K562 (cell line): Measurements from ENCODE around the gene FHIT. TPM values are rescaled to one million over a fixed set of nuclear protein-coding genes. Genes with fewer than 3 reads are reported as not detected.

ENCODE experiments used
- ATAC-seq: fragments of 200-7000 bp; cut with Tn5 transposase; 3 replicates; pipeline ENCODE4 v1.9.1; 2020; ENCODE audit warnings: moderate library complexity
- BruUV-seq: library from RNA; stranded (reverse); fragments of 400-500 nt; replicated peaks from 2 replicates; lab custom pipeline; 2021; lab: Mats Ljungman, UMichigan
- CTCF ChIA-PET: fragments of 300-600 bp; formaldehyde crosslinking; extraction: SDS; loops from one replicate; lab custom pipeline; 2021; ENCODE audit warnings: low intra/inter-chr PET ratio; lab: Yijun Ruan, JAX
- POLR2A ChIA-PET: fragments of 300-600, 350-650 bp; sonication (Branson Sonifier 250); formaldehyde crosslinking; extraction: SDS; loops from one replicate; lab custom pipeline; 2021; ENCODE audit warnings: antibody characterized with exemption, inconsistent platforms; lab: Yijun Ruan, JAX
- DNase-seq, 4 experiments: peaks; one replicate each; pipeline versions ENCODE4 v3.0.0 to v3.0.0-alpha.2; 2011 to 2018; ENCODE audit warnings: low spot score in 3 of 4, mixed read lengths in 3 of 4; ENCODE audit errors: extremely low read depth in 1 of 4
- FAIRE-seq: peaks from 2 replicates; lab custom pipeline; 2011; peaks lifted over from hg19 to GRCh38; lab: Jason Lieb, UNC
- H2AFZ ChIP-seq: 2 replicates; pipeline ENCODE4 v1.6.0; 2011; ENCODE audit warnings: low read depth, low read length, control low read depth, inconsistent platforms
- H3K27ac ChIP-seq: fragments of 200-600 bp; 3 replicates; pipeline ENCODE4 v1.8.0; 2011; ENCODE audit warnings: low read depth, mild to moderate bottlenecking, control low read depth, inconsistent platforms, low read length, moderate library complexity, mixed read lengths; ENCODE audit errors: extremely low read depth
- H3K27me3 ChIP-seq, 2 experiments: fragments of 300-600 bp in 1 of 2; 2 replicates in 1 of 2; 3 replicates in 1 of 2; pipeline versions ENCODE4 v1.6.0 to v1.8.0; 2011; ENCODE audit warnings: inconsistent platforms in 2 of 2, low read length in 2 of 2, mild to moderate bottlenecking in 1 of 2, mixed read lengths in 1 of 2, moderate library complexity in 1 of 2; ENCODE audit not compliant: control insufficient read depth in 2 of 2, insufficient read depth in 2 of 2
- H3K36me3 ChIP-seq: fragments of 300-600 bp; 3 replicates; pipeline ENCODE4 v1.8.0; 2011; ENCODE audit warnings: mild to moderate bottlenecking, low read length, inconsistent platforms; ENCODE audit not compliant: control insufficient read depth, insufficient read depth
- H3K4me1 ChIP-seq, 2 experiments: fragments of 200-600 bp in 1 of 2; replicated peaks in 1 of 2; 2 replicates in 1 of 2; 3 replicates in 1 of 2; pipeline versions ENCODE4 v1.5.1 to v1.8.0; 2011; ENCODE audit warnings: inconsistent platforms in 2 of 2, low read length in 2 of 2, mild to moderate bottlenecking in 1 of 2, mixed read lengths in 1 of 2, moderate library complexity in 1 of 2; ENCODE audit not compliant: control insufficient read depth in 2 of 2, insufficient read depth in 2 of 2
- H3K4me2 ChIP-seq: 2 replicates; pipeline ENCODE4 v1.6.1; 2011; ENCODE audit warnings: low read length, control low read depth, inconsistent platforms, mixed read lengths; ENCODE audit not compliant: insufficient read depth
- H3K4me3 ChIP-seq: fragments of 200-600 bp; sonication (generic), shearing (Covaris generic); 2 replicates; pipeline ENCODE4 v1.5.1; 2016; ENCODE audit warnings: control low read depth, inconsistent platforms
- H3K79me2 ChIP-seq: fragments of 200-600 bp; 3 replicates; pipeline ENCODE4 v1.8.0; 2011; ENCODE audit warnings: low read length, inconsistent platforms; ENCODE audit not compliant: control insufficient read depth, insufficient read depth
- H3K9ac ChIP-seq, 2 experiments: 2 replicates each; pipeline versions ENCODE4 v1.6.0 to v1.6.1; 2011; ENCODE audit warnings: low read depth in 2 of 2, low read length in 2 of 2, control low read depth in 1 of 2, inconsistent platforms in 1 of 2, mild to moderate bottlenecking in 1 of 2, mixed read lengths in 1 of 2; ENCODE audit not compliant: insufficient read depth in 1 of 2
- H3K9me1 ChIP-seq: one replicate; pipeline ENCODE4 v1.6.0; 2011; ENCODE audit warnings: inconsistent platforms, mild to moderate bottlenecking, low read length, moderate library complexity; ENCODE audit not compliant: control insufficient read depth, insufficient read depth
- H3K9me3 ChIP-seq: replicated peaks from 2 replicates; pipeline ENCODE4 v1.5.1; 2011; ENCODE audit warnings: low read depth, low read length, inconsistent platforms; ENCODE audit not compliant: control insufficient read depth, insufficient read depth
- H4K20me1 ChIP-seq: replicated peaks from 2 replicates; pipeline ENCODE4 v1.6.1; 2011; ENCODE audit warnings: low read length, inconsistent platforms, mixed read lengths; ENCODE audit not compliant: control insufficient read depth, insufficient read depth
- C11orf30 ChIP-seq: fragments of 450-650 bp; IDR thresholded peaks from 2 replicates; pipeline ENCODE4 v1.6.1; 2016; ENCODE audit warnings: low read depth, mild to moderate bottlenecking
- KLF13 ChIP-seq: fragments of 450-650 bp; IDR thresholded peaks from 2 replicates; pipeline ENCODE4 v1.6.1; 2016; ENCODE audit warnings: missing genetic modification characterization, low read depth, mild to moderate bottlenecking, missing compliant biosample characterization, moderate library complexity, borderline replicate concordance
- NFE2 ChIP-seq: IDR thresholded peaks from 2 replicates; pipeline ENCODE4 v1.6.1; 2014; ENCODE audit warnings: antibody characterized with exemption, low read depth
- NKRF ChIP-seq: fragments of 450-650 bp; IDR thresholded peaks from 2 replicates; pipeline ENCODE4 v1.6.1; 2016; ENCODE audit warnings: borderline replicate concordance
- ZNF140 ChIP-seq: fragments of 250-450 bp; sonication (Bioruptor Pico); IDR thresholded peaks from 2 replicates; pipeline ENCODE4 v1.8.0; 2021; ENCODE audit warnings: moderate library complexity, mild to moderate bottlenecking, inconsistent platforms
- ZNF316 ChIP-seq: fragments of 450-650 bp; IDR thresholded peaks from 2 replicates; pipeline ENCODE4 v1.6.1; 2016
- in situ Hi-C: fragments of 300-500 bp; cut with MboI; formaldehyde crosslinking; loops from 4 replicates; pipeline ENCODE4 v1.15.0; 2018; ENCODE audit warnings: inconsistent platforms, mixed read lengths
- intact Hi-C: fragments of 100-400 bp; cut with micrococcal nuclease; formaldehyde crosslinking; loops from 2 replicates; pipeline ENCODE4 v1.14.2; 2022
- polyA plus RNA-seq, 8 experiments: library from polyadenylated mRNA; depleted of rRNA in 4 of 8; stranded (reverse) in 5 of 8; unstranded in 3 of 8; fragments of >200 nt; fragmentation: Nextera tagmentation in 2 of 8; fragmentation: Illumina TruSeq in 1 of 8; extraction: Ambion mirVana in 2 of 8; extraction: Trizol in 1 of 8; gene quantifications; 2 replicates each; pipeline versions ENCODE4 v1.2.1 to v1.2.3, GENCODE V29; 2011 to 2014; ENCODE audit warnings: inconsistent platforms in 1 of 8, missing spikeins in 1 of 8
- total RNA-seq, 7 experiments: library from RNA; depleted of rRNA in 6 of 7; stranded (reverse); fragments of >200 nt in 6 of 7; fragmentation: Illumina TruSeq in 2 of 7; extraction: Trizol in 2 of 7; gene quantifications; 2 replicates each; pipeline versions ENCODE4 v1.2.1 to v1.2.3, GENCODE V29; 2011 to 2021; ENCODE audit warnings: low replicate concordance in 1 of 7

FHIT gene
- total and polyA plus RNA-seq, 9 of the 15 experiments (the other 6 are each of a cell fraction or from before 2014, with no cell fraction given): 1.7 to 9.1 (median 4.3) TPM

- in situ Hi-C loops (no loop called here), intact Hi-C loops (no loop called here)
- no TSS peak for BruUV-seq
- ChIA-PET POLR2A (no interaction called here), CTCF (no interaction called here)
- TF ChIP-seq KLF13 (tag) (no peak), NKRF (no peak), C11orf30 (peak; percentile 23; the same call in 1 of the 2 replicates), ZNF140 (CRISPR knock-in tag) (no peak), ZNF316 (peak; percentile 29; the same call in 1 of the 2 replicates), NFE2 (0 out of 2 replicates have a peak, but pooled peaks have one; percentile 11)
- H3K27me3 ChIP-seq: no peaks in the 10 kb centered on the region
- no peaks in the 10 kb centered on the region for H3K79me2 ChIP-seq
- no peaks in the 10 kb centered on the region for H3K36me3 ChIP-seq
- H3K4me2 ChIP-seq: no peak overlapping the region
- no peaks in the 10 kb centered on the region for H4K20me1 ChIP-seq
- no peak for ATAC-seq
- H2AFZ ChIP-seq: no peak overlapping the region
- no peak overlapping the region for H3K27ac ChIP-seq
- H3K4me1 ChIP-seq: no peaks in the 10 kb centered on the region
- no peak for FAIRE-seq
- no peak for DNase-seq
- H3K9me1 ChIP-seq: no peaks in the 10 kb centered on the region
- no peaks in the 10 kb centered on the region for H3K9me3 ChIP-seq
- H3K9ac ChIP-seq: no peak overlapping the region
- H3K4me3 ChIP-seq: no peak overlapping the region
Measured at GRCh38 chr3:61200270-61200669, 51.0 kb downstream of the FHIT start.
